ENCODE measurements around the gene ANKRD55.
"Not testable (repeated sequence)": the region's sequence is repeated elsewhere in the genome, so short reads cannot be mapped to it uniquely, and the experiment has no call there.

The ANKRD55 gene

GRCh38 chr5:56201762-56202261 is 31.3 kb downstream of the ANKRD55 start:
- POLR2A ChIA-PET, result not testable (repeated sequence)

GRCh38 chr5:56200971-56201666 is 32.0 kb downstream of the ANKRD55 start:
- TF ChIP-seq ZBTB48 (tag by site-specific recombination; IDR thresholded peaks at IDR 0.05) (peak; percentile 64; the same call in 1 of the 2 replicates), ZNF692 (tag by site-specific recombination; IDR thresholded peaks at IDR 0.05) (peak; percentile 18; the same call in 1 of the 2 replicates), GFI1B (tag by site-specific recombination; IDR thresholded peaks at IDR 0.05) (no peak), ZNF654 (tag by site-specific recombination; IDR thresholded peaks at IDR 0.05; ENCODE audit: low read depth) (peak; percentile 91), TRIM28 (IDR thresholded peaks at IDR 0.05; ENCODE audit: borderline replicate concordance, low read length) (no peak), KLF17 (tag by site-specific recombination; IDR thresholded peaks at IDR 0.05) (no peak), ZNF660 (tag by site-specific recombination; IDR thresholded peaks at IDR 0.05) (peak; percentile 29; the same call in 1 of the 2 replicates)
- TF ChIP-seq, protein P1, sequence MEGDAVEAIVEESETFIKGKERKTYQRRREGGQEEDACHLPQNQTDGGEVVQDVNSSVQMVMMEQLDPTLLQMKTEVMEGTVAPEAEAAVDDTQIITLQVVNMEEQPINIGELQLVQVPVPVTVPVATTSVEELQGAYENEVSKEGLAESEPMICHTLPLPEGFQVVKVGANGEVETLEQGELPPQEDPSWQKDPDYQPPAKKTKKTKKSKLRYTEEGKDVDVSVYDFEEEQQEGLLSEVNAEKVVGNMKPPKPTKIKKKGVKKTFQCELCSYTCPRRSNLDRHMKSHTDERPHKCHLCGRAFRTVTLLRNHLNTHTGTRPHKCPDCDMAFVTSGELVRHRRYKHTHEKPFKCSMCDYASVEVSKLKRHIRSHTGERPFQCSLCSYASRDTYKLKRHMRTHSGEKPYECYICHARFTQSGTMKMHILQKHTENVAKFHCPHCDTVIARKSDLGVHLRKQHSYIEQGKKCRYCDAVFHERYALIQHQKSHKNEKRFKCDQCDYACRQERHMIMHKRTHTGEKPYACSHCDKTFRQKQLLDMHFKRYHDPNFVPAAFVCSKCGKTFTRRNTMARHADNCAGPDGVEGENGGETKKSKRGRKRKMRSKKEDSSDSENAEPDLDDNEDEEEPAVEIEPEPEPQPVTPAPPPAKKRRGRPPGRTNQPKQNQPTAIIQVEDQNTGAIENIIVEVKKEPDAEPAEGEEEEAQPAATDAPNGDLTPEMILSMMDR (tag by site-specific recombination; IDR thresholded peaks at IDR 0.05), result peak; percentile 88
- ChIA-PET CTCF (interaction anchor here (0.6 to 4.5 kb wide), 36 partner anchors 11 to 857 kb away, joined by 3 to 110 read pairs (median 3); partner anchors contain the start of gene IL6ST), POLR2A (interaction anchor here (1.3 kb wide), 1 partner anchor 266 kb away, joined by 3 read pairs; no protein-coding TSS in a partner anchor)
- no peak overlapping the region for H3K4me3 ChIP-seq (ENCODE audit: low read depth, low read length)
- no peaks in the 10 kb centered on the region for H3K4me1 ChIP-seq (ENCODE audit: control insufficient read depth, insufficient read depth, low read length)
- no peaks in the 10 kb centered on the region for H3K9me3 ChIP-seq (ENCODE audit: control insufficient read depth, insufficient read depth, low read depth, low read length)
- no peaks in the 10 kb centered on the region for H3K36me3 ChIP-seq (ENCODE audit: control insufficient read depth in 2 of 2, insufficient read depth in 1 of 2, low read length in 2 of 2)
- H3K27ac ChIP-seq (ENCODE audit: extremely low read depth, low read depth, low read length), result no peak overlapping the region

More at GRCh38 chr5:56201762-56202261, 31.3 kb downstream of the ANKRD55 start:
- peak; percentile 62; the same call in 1 of the 2 replicates for TF ChIP-seq ZNF146 (tag by site-specific recombination; IDR thresholded peaks at IDR 0.05)
- CTCF ChIA-PET, result interaction anchor here (0.6 to 4.5 kb wide), 24 partner anchors 11 to 809 kb away, joined by 3 to 110 read pairs (median 3); partner anchors contain the start of gene IL6ST
- H3K4me3 ChIP-seq (ENCODE audit: low read depth, low read length); H3K27ac ChIP-seq (ENCODE audit: extremely low read depth, low read depth, low read length); H3K9me3 ChIP-seq (ENCODE audit: control insufficient read depth, insufficient read depth, low read depth, low read length); H3K4me1 ChIP-seq (ENCODE audit: control insufficient read depth, insufficient read depth, low read length); H3K36me3 ChIP-seq (ENCODE audit: control insufficient read depth in 2 of 2, insufficient read depth in 1 of 2, low read length in 2 of 2): not testable (repeated sequence)

DNA sequence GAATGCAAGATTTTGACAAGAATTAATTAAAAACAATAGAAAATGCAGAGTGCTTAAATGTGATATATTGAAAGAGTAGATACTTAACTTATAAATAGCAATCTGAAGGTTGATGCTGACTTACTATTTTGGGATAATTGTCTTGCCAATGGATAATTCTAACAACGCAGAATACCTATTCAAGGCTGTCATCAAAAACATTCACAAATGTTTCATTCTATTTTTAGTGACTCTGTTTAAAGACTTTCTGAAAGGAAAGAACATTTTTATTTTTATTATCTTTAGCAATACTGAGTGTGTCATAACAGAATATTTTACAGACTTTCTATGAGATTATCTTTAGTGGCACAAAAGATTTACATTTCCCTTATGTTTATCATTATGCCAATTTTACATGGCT is 38.1 kb downstream of the ANKRD55 start:
- H3K4me3 ChIP-seq (ENCODE audit: low read depth, low read length), result no peak overlapping the region
- POLR2A ChIA-PET, result no interaction called here
- CTCF ChIA-PET, result no interaction called here
- no peaks in the 10 kb centered on the region for H3K4me1 ChIP-seq (ENCODE audit: control insufficient read depth, insufficient read depth, low read length)
- no peaks in the 10 kb centered on the region for H3K36me3 ChIP-seq (ENCODE audit: control insufficient read depth in 2 of 2, insufficient read depth in 1 of 2, low read length in 2 of 2)
- H3K27ac ChIP-seq (ENCODE audit: extremely low read depth, low read depth, low read length), result no peak overlapping the region
- H3K9me3 ChIP-seq (ENCODE audit: control insufficient read depth, insufficient read depth, low read depth, low read length), result no peaks in the 10 kb centered on the region
- TF ChIP-seq ZFP3 (tag by site-specific recombination; IDR thresholded peaks at IDR 0.05; ENCODE audit: low read depth), result no peak
- no peak for TF ChIP-seq SETDB1 (IDR thresholded peaks at IDR 0.05; ENCODE audit: insufficient read length, low read length)
- TF ChIP-seq ZNF426 (tag by site-specific recombination; IDR thresholded peaks at IDR 0.05), result no peak
- no peak for TF ChIP-seq TRIM28 (IDR thresholded peaks at IDR 0.05; ENCODE audit: borderline replicate concordance, low read length)
- TF ChIP-seq SCRT1 (tag by site-specific recombination; IDR thresholded peaks at IDR 0.05; ENCODE audit: borderline replicate concordance), result no peak
- TF ChIP-seq ZNF776 (tag by site-specific recombination; IDR thresholded peaks at IDR 0.05; ENCODE audit: borderline replicate concordance), result no peak

Measured in HEK293 (cell line).